ENCODE results near the gene RHOBTB3.

DNA sequence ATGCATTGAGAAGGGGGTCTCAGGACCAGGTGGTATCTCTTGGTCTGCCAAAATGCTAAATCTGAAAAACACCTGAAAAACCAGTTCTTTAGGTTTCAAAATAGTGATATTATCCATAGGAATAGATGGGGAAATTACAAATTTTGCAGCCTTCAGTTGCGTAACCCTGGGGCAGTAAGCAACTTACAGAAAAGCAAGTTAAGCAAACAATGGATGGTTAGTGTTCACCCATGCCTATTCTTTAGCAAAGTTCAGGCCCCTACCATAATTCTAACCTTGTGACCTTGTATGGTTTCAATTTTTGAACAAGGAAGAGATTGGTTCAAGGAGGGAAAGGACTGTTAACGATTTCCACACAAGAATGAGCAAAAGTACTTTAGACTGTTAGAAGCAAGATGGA is 66.9 kb downstream of the RHOBTB3 start:
- no peak for TF ChIP-seq POLR2A (IDR thresholded peaks at IDR 0.05)
- TF ChIP-seq, protein P1, sequence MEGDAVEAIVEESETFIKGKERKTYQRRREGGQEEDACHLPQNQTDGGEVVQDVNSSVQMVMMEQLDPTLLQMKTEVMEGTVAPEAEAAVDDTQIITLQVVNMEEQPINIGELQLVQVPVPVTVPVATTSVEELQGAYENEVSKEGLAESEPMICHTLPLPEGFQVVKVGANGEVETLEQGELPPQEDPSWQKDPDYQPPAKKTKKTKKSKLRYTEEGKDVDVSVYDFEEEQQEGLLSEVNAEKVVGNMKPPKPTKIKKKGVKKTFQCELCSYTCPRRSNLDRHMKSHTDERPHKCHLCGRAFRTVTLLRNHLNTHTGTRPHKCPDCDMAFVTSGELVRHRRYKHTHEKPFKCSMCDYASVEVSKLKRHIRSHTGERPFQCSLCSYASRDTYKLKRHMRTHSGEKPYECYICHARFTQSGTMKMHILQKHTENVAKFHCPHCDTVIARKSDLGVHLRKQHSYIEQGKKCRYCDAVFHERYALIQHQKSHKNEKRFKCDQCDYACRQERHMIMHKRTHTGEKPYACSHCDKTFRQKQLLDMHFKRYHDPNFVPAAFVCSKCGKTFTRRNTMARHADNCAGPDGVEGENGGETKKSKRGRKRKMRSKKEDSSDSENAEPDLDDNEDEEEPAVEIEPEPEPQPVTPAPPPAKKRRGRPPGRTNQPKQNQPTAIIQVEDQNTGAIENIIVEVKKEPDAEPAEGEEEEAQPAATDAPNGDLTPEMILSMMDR (IDR thresholded peaks at IDR 0.05) = no peak
